GM19463 (cell line): ENCODE measurements around the gene SIAH3.
"Not testable (repeated sequence)": the region's sequence is repeated elsewhere in the genome, so short reads cannot be mapped to it uniquely, and the experiment has no call there.

ENCODE experiments used
- ATAC-seq: cut with Tn5 transposase; IDR thresholded peaks from one replicate; pipeline ENCODE4 v1.9.1; 2021; ENCODE audit warnings: mild to moderate bottlenecking, moderate library complexity; ENCODE audit not compliant: unreplicated experiment

SIAH3 gene

GRCh38 chr13:45851171-45851921 is at the start of gene SIAH3:
SIAH3 (minus strand) TSS chr13:45851753; CDS start chr13:45851629, 124 bp downstream.
- ATAC-seq, result no peak

GRCh38 chr13:45899406-45899805 is 47.9 kb upstream of the SIAH3 start:
- no peak for ATAC-seq

DNA sequence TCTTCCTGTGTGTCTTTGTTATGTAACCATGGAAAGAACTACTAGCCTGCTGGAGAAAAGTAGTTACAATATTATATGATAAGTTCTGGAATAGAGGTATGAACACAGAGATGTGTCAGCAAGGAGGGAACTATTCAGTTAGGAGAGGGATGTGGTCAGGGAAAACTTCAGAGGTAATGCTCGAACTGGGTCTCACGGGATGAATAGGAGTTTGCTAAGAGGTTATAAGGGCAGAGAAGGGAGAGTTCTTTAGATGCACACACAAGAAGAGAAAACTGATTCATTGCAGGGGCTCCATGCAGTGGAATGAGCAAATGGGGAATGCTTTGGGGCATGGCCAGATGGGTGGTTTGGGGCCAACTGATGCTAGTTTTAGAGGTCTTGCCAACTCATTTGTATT is 46.0 kb upstream of the SIAH3 start:
- no peak for ATAC-seq

DNA sequence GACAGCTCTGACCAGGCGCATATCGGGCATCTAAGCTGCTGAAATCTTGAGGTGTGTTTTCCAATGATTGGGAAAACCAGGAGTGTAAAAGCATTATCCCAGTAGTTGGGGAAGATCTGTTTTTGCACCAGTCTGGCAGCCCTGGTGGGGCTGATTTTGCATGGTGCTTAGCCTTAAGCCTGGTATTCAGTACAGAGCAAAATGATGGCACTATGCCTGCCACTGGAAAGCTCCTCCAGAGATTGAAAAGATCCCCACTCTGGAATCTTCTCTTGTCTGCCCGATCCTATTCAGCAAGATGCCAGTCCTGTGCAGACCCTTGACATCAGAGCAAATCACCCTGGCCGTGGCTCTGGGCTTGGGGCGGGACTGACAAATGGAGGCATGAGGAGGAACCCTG is 44.7 kb upstream of the SIAH3 start:
- no peak for ATAC-seq

DNA sequence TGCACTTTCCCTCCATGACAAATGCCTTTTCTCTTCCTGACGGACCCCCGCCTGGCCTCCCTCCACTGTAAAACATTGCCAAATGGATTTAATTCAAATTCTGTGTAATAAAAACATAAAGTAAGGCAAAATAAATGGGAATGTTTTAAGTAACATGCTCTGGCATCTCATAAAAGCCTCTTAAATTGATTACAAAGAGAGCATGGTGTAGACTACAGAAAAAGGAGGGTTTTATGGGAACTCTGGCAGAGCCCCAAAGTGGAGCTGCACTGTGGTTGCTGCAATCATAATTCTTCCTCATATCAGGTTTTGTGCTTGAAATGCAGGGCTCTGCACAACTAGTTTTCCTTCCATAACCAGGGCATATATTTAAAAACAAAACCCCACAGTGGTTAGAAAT is 44.3 kb upstream of the SIAH3 start:
- no peak for ATAC-seq

- ATAC-seq, result no peak
Observed at GRCh38 chr13:45892513-45892912, 41.0 kb upstream of the SIAH3 start.

DNA sequence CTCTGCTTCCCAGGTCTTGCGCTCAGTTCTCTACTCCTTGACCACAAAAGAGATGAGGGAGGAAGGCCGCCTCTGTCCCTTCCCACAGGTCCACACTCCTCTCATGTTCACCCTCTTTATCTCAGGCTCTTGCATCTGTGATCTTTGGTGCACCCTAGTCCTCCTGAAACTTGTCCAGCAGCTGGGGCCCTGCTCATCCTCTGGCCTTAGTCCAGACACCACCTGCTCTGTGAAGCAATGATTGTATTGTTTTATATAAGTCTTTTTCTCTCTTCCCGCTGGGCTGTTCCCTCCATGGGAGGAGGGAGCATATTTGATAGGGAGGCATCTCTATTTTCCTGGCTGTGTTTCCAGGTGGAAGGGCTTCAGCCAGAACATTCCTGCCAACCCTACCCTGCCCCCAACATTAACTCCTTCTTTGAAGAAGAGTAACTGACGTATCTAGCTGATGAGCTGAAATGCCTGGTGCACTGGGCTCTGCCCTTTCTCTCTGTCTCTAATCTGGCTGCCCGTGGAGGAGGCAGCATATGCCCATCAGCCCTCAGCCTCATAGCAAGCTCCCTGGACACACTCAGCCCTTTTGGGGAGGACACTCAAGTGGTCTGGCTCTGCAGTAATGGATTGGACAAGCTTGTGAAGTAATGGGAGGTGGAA is 38.2 kb upstream of the SIAH3 start:
- no peak for ATAC-seq

DNA sequence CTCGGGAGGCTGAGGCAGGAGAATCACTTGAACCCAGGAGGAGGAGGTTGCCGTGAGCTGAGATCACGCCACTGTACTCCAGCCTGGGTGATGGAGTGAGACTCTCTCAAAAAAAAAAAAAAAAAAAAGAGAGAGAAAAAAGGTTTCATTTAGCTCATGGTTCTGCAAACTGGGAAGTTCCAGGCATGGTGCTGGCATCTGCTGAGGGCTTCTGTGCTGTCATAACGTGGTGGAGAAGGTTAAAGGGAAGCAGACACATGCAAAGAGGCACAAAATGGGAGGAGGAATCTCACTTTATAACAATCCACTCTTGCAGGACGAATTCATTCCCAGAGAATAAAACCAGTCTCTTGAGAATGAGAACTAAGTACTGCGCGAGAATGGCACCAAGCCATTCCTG is 34.9 kb upstream of the SIAH3 start:
- ATAC-seq, result no peak

DNA sequence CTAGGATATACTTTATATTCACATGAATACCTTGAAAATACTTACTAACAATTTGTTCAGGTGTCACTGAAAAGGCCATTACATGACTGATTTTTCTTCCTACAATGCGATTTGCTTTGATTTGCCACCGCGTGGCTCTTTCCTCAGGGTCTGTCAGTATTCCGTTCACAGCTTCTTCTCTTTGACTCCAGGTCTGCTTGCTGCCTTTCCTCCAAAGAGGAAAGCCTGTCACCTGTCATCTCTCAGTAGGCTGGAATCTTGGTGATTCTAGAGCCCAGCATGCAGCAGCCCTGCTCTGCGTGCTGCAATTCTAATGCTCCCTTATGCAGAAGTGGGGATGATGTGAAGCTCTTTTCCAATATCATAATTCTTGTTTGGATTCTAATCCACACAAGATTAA is 33.6 kb upstream of the SIAH3 start:
- no peak for ATAC-seq

DNA sequence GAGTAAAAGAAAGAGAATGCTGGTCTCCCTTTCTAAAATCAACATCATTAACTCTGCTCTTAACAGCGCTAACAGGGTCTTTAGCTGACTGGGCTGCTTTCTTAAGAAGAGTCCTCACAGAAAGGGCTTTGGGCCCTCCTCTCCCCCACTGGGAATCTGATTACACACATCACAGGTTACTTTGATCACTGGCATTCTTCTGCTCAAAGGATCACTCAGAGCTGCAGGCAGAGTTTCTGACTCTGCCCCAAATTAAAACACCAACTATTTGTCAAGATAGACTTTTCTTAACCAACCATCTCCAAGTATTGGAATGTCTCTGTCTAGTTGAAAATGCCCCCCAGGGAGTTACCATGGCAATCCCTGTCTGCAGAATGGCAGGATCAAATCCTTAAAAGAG is 31.1 kb upstream of the SIAH3 start:
- no peak for ATAC-seq

GRCh38 chr13:45881353-45881752 is 29.8 kb upstream of the SIAH3 start:
- ATAC-seq, result no peak

DNA sequence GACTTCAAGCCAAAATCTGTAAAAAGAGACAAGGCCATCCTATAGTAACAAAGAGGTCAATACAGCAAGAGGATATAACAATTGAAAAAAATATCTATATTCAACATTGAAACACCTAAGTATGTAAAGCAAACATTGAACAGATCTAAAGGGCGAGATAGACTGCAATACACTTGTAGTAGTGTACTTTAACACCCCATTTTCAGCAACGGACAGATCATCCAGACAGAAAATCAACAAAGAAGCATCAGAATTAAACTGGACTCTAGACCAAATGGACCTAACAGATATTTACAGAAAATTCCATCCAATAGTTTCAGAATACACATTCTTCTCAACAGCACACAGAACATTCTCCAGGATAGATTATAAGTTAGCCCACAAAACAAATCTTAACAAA is 28.7 kb upstream of the SIAH3 start:
- ATAC-seq, result no peak

DNA sequence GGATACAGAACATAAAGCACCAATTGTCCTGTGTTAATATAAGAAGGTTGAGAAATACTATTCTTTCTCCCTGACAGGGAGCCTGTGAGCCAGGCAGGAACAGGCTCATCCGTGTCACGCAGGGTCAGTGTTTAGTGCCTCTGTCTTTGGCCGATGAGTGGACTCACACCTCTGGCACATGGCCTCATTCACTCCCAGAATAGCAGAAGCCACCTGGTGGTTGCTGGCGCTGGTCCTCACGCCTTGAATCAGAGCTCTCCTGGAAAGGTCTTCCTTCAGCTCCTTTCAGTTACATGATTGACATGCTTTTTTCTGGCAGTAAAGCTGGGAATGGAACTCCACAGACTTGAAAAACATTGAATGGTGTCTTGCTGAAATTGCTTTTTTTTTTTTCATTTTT is 28.1 kb upstream of the SIAH3 start:
- ATAC-seq, result no peak

DNA sequence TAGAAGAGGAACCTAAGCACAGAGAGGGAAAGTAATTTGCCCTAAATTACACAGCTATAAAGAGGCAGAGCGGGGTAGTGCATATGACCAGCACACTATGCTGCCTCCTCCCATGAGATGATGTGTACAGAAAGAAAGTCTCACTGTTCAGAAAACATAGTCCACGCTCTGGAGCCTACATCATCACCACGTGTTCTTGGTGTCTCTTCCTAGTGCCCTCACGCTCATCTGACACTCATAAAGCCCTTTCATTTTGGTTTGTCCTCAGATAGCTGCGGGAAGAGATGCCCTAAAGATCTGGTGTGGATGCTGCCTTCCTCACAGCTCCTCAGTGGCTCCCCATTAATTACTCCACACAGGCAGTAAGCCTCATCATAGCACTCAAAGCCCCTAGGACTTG is 27.4 kb upstream of the SIAH3 start:
- no peak for ATAC-seq

DNA sequence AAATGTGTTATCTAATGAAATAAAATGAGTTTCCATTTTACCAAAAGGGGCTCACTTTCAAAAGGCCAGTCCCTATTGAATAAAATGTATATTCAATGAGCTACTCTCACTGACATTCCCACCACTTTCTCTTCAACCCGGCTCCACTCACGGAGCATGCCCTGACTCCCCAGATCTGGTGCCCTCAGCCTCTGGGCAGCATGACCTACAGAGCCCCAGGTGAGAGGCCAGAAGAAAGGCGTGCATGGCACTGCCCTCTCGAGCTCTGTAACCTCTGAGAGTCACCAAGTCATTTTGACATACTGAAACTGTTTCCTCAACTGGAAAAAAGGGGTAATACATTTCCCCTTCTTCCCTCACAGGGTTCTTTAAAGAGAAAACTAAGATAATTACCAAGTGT is 25.2 kb upstream of the SIAH3 start:
- no peak for ATAC-seq

- ATAC-seq, result no peak
Observed at GRCh38 chr13:45875951-45876350, 24.4 kb upstream of the SIAH3 start.

DNA sequence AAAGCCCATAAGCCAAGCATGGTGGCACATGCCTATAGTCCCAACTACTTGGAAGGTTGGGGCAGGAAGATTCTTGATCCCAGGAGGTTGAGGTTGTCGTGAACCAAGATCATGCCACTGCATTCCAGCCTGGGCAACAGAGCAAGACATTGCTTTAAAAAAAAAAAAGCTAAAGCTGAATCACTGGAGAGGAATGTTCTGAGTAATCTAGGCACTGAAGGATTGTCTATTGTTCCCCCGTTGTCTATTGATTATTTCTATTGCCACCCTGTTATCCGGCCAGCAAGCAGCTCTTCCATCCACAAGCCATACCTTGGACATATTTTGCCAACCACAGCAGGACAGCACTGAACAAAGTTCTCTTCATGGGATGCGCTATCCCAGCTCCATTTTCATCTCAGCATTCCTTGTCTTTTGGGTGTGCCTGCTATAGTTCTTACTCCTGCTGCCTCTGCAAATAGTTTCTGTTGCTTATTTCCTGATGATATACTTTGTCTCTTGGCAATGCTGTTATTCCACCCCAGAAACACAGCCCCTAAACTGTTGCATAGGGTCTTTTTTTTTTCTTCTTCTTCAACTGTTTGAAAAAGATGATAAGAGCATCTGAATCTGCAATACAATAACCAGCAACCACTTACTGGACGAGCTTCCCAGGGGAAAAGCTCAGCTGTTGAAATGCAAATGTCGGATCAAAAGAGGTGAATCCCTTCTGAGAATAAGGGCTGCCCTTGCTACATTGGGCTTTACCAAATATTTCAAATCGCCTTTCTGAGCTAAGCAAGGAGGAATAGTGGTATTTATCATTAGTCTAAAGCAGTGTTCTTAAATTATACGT is 22.2 kb upstream of the SIAH3 start:
- no peak for ATAC-seq

GRCh38 chr13:45872566-45872965 is 21.0 kb upstream of the SIAH3 start:
- ATAC-seq, result no peak

DNA sequence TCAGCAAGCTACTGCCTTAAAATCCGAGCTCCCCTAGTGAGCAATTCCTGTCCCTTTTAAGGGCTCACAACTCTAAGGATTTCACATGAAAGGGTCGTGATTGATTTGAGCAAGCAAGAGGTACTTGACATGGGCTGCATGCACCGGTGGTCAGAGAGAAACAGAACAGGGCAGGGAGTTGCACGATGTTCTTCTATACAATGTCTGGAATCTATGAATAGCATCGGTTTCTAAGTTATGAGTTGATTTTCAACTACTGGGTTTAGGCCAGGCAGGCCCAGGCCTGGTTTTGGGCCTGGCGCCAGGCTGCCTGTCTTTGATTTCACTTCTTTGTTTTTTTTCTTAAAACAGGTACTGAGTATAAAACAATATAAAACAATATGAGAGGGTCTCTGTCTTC is 19.6 kb upstream of the SIAH3 start:
- not testable (repeated sequence) for ATAC-seq

- ATAC-seq, result no peak
Observed at GRCh38 chr13:45870232-45870631, 18.7 kb upstream of the SIAH3 start.

DNA sequence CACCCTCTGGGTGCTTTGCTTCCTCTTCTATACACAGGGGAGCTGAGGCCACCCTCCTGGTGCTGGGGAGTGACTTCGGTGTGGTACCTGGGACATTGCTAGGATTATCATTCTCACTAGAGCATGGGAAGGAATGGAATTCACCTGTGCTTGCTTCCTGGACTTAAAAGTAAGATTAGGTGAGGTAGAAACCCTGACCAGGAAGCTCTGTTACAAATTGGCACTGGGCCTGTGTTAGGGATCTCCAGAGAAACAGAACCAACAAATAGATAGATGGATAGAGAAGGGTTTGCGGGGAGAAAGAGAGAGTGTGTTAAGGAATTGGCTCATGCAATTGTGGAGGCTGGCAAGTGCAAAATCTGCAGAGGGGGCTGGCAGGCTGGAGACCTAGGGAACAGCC is 13.9 kb upstream of the SIAH3 start:
- ATAC-seq, result no peak
